HEK293T (cell line): Measurements from ENCODE around the gene WDR1.

Experiments used
- ARNT ChIP-seq: fragments of 450-650 bp; IDR thresholded peaks from 2 replicates; pipeline ENCODE4 v1.6.1; 2017; ENCODE audit warnings: mild to moderate bottlenecking
- ELF4 ChIP-seq: fragments of 450-650 bp; IDR thresholded peaks from 2 replicates; pipeline ENCODE4 v1.6.1; 2017; ENCODE audit warnings: antibody characterized with exemption
- FOXA1 ChIP-seq: fragments of 450-650 bp; IDR thresholded peaks from 2 replicates; pipeline ENCODE4 v1.6.1; 2016; ENCODE audit warnings: mild to moderate bottlenecking
- FOXK2 ChIP-seq: fragments of 450-650 bp; IDR thresholded peaks from 2 replicates; pipeline ENCODE4 v1.6.1; 2016; ENCODE audit warnings: mild to moderate bottlenecking
- FOXM1 ChIP-seq: fragments of 450-650 bp; IDR thresholded peaks from 2 replicates; pipeline ENCODE4 v1.6.1; 2017; ENCODE audit warnings: mild to moderate bottlenecking, borderline replicate concordance
- HDGF ChIP-seq: fragments of 450-650 bp; IDR thresholded peaks from 2 replicates; pipeline ENCODE4 v1.6.1; 2017; ENCODE audit warnings: antibody characterized with exemption, borderline replicate concordance
- LEF1 ChIP-seq: fragments of 450-650 bp; IDR thresholded peaks from 2 replicates; pipeline ENCODE4 v1.6.1; 2017; ENCODE audit warnings: mild to moderate bottlenecking, borderline replicate concordance
- NFRKB ChIP-seq: fragments of 450-650 bp; IDR thresholded peaks from 2 replicates; pipeline ENCODE4 v1.6.1; 2016; ENCODE audit warnings: mild to moderate bottlenecking, moderate library complexity
- SP1 ChIP-seq: fragments of 450-650 bp; IDR thresholded peaks from 2 replicates; pipeline ENCODE4 v1.6.1; 2017
- SUZ12 ChIP-seq: fragments of 450-650 bp; IDR thresholded peaks from 2 replicates; pipeline ENCODE4 v1.6.1; 2016; ENCODE audit warnings: mild to moderate bottlenecking
- ZNF384 ChIP-seq: fragments of 450-650 bp; IDR thresholded peaks from 2 replicates; pipeline ENCODE4 v1.6.1; 2016

DNA sequence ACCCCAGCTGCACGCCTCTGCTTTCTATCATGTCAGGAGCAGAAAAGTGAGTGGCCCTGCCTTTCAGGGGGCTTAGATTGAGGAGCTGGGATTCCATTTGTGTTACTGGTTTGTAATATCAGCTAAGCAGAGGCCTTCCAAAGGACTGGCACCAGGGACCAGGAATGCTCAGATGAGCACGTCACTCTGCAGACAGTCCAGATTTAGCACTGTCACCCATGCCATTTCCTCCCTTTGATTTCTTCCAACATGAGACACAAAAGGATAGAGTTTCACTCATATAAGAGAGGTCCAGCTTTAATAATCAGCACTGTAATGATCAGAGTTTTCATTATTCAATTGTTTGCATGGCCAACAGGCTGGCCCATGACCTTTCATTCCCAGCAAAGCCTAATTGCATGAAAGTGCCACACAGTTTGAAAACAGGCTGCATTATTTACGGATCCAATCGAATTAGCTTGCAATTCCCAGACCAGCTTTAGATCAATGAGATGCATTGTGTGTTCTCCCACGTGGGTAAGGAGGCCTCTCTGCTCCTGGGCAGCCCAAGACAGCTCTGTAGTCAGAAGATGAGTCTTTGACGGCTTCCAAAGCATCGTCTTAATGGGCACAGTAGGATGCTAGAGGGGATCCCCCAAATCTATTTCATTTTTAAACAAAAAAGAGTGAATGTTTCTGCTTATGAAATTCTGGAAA, 85.5 kb downstream of the WDR1 start:
- no peak for TF ChIP-seq ELF4
- TF ChIP-seq SP1: no peak
- no peak for TF ChIP-seq LEF1
- no peak for TF ChIP-seq HDGF
- TF ChIP-seq SUZ12: no peak
- no peak for TF ChIP-seq FOXK2
- TF ChIP-seq ARNT: no peak
- no peak for TF ChIP-seq FOXM1
- no peak for TF ChIP-seq NFRKB
- no peak for TF ChIP-seq ZNF384
- no peak for TF ChIP-seq FOXA1
